BE2C (cell line): ENCODE results near the gene CRB2.

ENCODE experiments used
- DNase-seq: peaks from one replicate; pipeline ENCODE4 v3.0.0-alpha.2; 2020
- H3K27me3 ChIP-seq: fragments of 250-450 bp; sonication (Bioruptor Pico); 2 replicates; pipeline ENCODE4 v1.5.1; 2020; ENCODE audit warnings: mild to moderate bottlenecking
- H3K36me3 ChIP-seq: fragments of 250-450 bp; sonication (Bioruptor Pico); 2 replicates; pipeline ENCODE4 v1.5.1; 2020; ENCODE audit warnings: mild to moderate bottlenecking
- H3K4me1 ChIP-seq: fragments of 250-450 bp; sonication (Bioruptor Pico); 2 replicates; pipeline ENCODE4 v1.5.1; 2020
- H3K4me3 ChIP-seq: 2 replicates; pipeline ENCODE4 v1.5.1; 2011; ENCODE audit warnings: low read depth, low read length
- H3K9me3 ChIP-seq: fragments of 250-450 bp; sonication (Bioruptor Pico); 2 replicates; pipeline ENCODE4 v1.5.1; 2020
- TF ChIP-seq, protein P1 (sequence below): IDR thresholded peaks from 2 replicates; pipeline ENCODE4 v1.5.1; 2012; ENCODE audit warnings: mild to moderate bottlenecking, low read depth, low read length

Gene CRB2

DNA sequence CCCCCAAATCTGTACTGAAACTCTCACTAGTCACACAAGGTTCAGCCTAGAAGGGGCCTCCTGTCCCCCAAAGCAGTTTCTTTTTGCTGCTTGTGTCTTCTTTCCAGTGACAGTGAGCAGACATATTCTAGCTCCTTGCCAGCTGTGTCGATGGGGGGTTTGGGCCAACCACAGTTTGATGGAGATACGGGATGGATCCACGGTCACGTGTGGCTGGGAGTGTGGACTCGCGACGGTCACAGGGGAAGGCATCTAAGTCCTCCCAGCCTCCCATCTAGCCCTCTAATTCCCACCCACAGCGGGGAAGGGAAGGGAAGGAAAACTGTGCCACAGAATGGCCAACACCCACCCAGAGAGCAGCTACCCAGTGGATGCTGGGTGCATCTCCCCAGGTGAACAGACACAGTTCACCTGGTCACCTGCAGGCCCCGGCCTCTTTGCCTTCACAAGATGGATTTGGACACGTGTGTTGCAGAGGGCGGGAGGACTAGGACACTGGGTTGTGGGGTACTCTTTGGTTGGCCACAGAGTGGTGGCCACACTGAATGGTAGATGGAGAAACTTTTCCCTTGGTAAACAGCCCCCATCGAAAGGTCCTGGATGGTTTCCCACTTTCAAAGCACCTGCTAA is 54.4 kb downstream of the CRB2 start:
- Histone ChIP-seq H3K27me3 (no peaks in the 10 kb centered on the region), H3K9me3 (no peaks in the 10 kb centered on the region), H3K4me3 (no peak overlapping the region), H3K4me1 (peaks cover 11% of the 10 kb centered on the region), H3K36me3 (no peaks in the 10 kb centered on the region)
- TF ChIP-seq, protein P1, sequence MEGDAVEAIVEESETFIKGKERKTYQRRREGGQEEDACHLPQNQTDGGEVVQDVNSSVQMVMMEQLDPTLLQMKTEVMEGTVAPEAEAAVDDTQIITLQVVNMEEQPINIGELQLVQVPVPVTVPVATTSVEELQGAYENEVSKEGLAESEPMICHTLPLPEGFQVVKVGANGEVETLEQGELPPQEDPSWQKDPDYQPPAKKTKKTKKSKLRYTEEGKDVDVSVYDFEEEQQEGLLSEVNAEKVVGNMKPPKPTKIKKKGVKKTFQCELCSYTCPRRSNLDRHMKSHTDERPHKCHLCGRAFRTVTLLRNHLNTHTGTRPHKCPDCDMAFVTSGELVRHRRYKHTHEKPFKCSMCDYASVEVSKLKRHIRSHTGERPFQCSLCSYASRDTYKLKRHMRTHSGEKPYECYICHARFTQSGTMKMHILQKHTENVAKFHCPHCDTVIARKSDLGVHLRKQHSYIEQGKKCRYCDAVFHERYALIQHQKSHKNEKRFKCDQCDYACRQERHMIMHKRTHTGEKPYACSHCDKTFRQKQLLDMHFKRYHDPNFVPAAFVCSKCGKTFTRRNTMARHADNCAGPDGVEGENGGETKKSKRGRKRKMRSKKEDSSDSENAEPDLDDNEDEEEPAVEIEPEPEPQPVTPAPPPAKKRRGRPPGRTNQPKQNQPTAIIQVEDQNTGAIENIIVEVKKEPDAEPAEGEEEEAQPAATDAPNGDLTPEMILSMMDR = no peak
- DNase-seq = no peak

DNA sequence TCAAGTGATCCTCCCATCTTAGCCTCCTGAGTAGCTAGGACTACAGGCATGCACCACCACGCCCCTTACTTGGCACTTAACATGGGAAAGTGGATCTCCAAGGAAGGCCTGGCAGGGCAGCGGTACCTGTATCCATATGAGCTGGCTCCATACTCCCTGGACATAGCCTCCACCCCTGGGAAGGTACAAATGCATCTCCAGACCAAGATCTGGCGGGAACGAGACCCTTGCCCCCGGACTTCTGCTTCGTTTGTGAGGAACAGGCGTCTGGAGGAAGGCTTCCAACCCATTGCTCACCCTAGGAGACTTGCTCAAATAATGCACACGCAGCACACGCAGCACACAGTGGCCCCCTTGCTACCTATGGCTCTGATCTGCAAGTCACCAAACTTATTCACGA is 55.2 kb downstream of the CRB2 start:
- no peaks in the 10 kb centered on the region for H3K9me3 ChIP-seq
- TF ChIP-seq, protein P1 = no peak
- peaks cover 11% of the 10 kb centered on the region for H3K4me1 ChIP-seq
- H3K4me3 ChIP-seq = no peak overlapping the region
- no peak for DNase-seq
- no peaks in the 10 kb centered on the region for H3K27me3 ChIP-seq
- no peaks in the 10 kb centered on the region for H3K36me3 ChIP-seq

DNA sequence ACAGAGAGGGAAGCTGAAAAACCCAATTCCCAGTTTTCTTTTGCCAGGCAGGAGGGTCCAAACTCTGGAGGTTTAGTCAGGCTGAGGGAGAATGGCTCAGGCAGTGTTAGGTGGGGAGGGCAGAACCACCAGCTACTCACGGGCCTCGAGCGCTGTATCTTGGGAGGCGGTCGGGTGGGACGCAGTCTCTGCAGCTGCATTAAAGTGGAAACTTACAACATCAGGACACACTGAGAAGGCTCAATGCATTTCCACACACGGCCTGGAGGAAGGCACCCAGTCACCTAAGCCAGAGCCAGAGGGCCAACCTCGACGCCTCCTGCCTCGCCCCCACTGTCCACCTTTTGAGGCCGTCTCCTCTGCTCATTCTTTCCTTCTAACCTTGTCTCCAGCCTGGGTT is 55.6 kb downstream of the CRB2 start:
- Histone ChIP-seq H3K36me3 (no peaks in the 10 kb centered on the region), H3K9me3 (no peaks in the 10 kb centered on the region), H3K4me1 (peaks cover 7% of the 10 kb centered on the region), H3K27me3 (no peaks in the 10 kb centered on the region), H3K4me3 (no peak overlapping the region)
- DNase-seq = no peak
- TF ChIP-seq, protein P1 = no peak

DNA sequence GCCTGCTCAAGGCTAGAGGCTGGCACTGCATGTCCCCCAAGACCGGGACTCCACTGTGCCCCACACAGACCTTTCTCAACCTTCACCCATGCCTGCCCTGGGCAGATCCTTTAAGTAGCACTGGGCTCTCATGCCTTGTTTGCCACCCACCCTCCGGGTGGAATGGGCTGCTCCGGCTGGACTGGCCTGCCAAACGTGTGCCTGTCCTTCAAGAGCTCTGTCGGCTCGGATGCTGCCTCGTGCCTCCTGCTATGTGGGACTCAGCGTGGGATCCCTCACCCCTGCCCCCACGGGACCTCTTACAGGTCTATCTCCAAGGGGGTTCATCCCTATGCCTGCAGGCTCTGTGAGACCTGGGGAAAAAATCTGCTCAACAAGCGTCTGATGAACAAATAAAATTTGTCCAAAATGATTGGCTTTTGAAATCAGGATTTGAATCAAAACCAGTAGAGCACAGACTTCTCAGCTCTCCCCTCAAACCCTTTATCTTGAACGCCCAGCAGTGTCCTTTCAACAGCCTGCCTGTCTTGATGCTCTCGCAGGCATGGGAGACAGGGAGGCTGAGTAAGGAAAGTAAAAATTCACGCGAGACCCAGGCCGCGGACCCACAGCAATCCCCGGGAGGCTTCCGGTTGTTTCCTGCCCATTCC is 56.3 kb downstream of the CRB2 start:
- TF ChIP-seq, protein P1 = no peak
- Histone ChIP-seq H3K9me3 (no peaks in the 10 kb centered on the region), H3K4me3 (no peak overlapping the region), H3K4me1 (peaks cover 3% of the 10 kb centered on the region), H3K27me3 (no peaks in the 10 kb centered on the region), H3K36me3 (no peaks in the 10 kb centered on the region)
- no peak for DNase-seq

DNA sequence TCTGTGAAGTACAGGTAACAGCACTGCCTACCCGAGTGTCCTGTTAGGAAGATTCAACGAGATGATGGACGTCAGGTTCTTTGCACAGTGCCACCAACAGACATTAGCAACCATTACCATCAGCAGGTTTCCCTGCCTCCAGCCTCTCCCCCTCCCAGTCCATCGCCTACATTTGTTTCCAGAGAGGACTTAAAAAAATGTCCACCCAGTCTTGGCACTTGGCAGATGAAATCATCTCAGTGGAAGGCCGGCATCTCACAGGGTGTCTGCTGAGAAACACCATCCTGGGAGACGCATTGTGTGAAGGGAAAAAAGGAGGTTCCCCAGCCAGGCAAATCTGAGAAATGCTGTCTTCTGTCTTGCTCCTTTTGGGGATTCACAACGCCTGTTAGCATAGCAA is 58.2 kb downstream of the CRB2 start:
- TF ChIP-seq, protein P1 = no peak
- no peaks in the 10 kb centered on the region for H3K9me3 ChIP-seq
- no peaks in the 10 kb centered on the region for H3K27me3 ChIP-seq
- no peak for DNase-seq
- H3K4me1 ChIP-seq = no peaks in the 10 kb centered on the region
- H3K4me3 ChIP-seq = no peak overlapping the region
- no peaks in the 10 kb centered on the region for H3K36me3 ChIP-seq
